Tibial artery (tissue), 4 donors: ENCODE results near the gene CACNA2D2.
A peak's percentile ranks its signal among the peaks of the same experiment; 100 is the strongest.

ENCODE experiments used
- DNase-seq, 2 donors: peaks; one replicate each; pipeline ENCODE4 v3.0.0-alpha.2; 2019
- H3K27ac ChIP-seq, 2 donors: fragments of 200-600 bp; sonication (generic) in 1 of 2; 1 replicate in 1 of 2; 2 replicates in 1 of 2; pipeline ENCODE4 v1.5.1; 2018 to 2019; ENCODE audit warnings: mild to moderate bottlenecking in 1 of 2
- H3K27me3 ChIP-seq, 2 donors: fragments of 200-600 bp; sonication (generic) in 1 of 2; one replicate each; pipeline versions ENCODE4 v1.5.1 to v1.6.0; 2016 to 2019
- H3K36me3 ChIP-seq, 3 donors: fragments of 200-600 bp; sonication (generic) in 2 of 3; one replicate each; pipeline ENCODE4 v1.5.1; 2016 to 2019; ENCODE audit warnings: mild to moderate bottlenecking in 2 of 3
- H3K4me1 ChIP-seq, 4 donors: fragments of 200-600 bp; sonication (generic) in 2 of 4; 1 replicate in 3 of 4; 2 replicates in 1 of 4; pipeline ENCODE4 v1.5.1; 2016 to 2019
- H3K4me3 ChIP-seq, 2 donors: fragments of 200-600 bp; sonication (generic) in 1 of 2; 1 replicate in 1 of 2; 2 replicates in 1 of 2; pipeline ENCODE4 v1.5.1; 2018 to 2019; ENCODE audit warnings: mild to moderate bottlenecking in 2 of 2
- H3K9me3 ChIP-seq, 3 donors: fragments of 200-600 bp; sonication (generic) in 1 of 3; one replicate each; pipeline ENCODE4 v1.5.1; 2016 to 2019
- CTCF ChIP-seq, 2 experiments: fragments of 200-600 bp in 1 of 2; fragments of 450-650 bp in 1 of 2; IDR thresholded peaks; one replicate each; pipeline ENCODE4 v1.5.1; 2017 to 2019; ENCODE audit warnings: antibody characterized with exemption in 2 of 2, mild to moderate bottlenecking in 1 of 2, moderate library complexity in 1 of 2
- intact Hi-C: fragments of 100-400 bp; cut with DNase I; formaldehyde crosslinking; loops from one replicate; pipeline ENCODE4 v1.15.0; 2023; ENCODE audit warnings: low total_unique reads

The CACNA2D2 gene

GRCh38 chr3:50320853-50321335 is 182.5 kb downstream of the CACNA2D2 start:
- Histone ChIP-seq H3K4me3 (peak overlapping the region; percentile 70 to 89), H3K9me3 (no peaks in the 10 kb centered on the region), H3K36me3 (peaks cover 6 to 29% (median 26%) of the 10 kb centered on the region in 3 donors), H3K27ac (peak overlapping the region; percentile 93), H3K27me3 (no peaks in the 10 kb centered on the region), H3K4me1 (peaks cover 0 to 63% (median 30%) of the 10 kb centered on the region in 4 donors)
- DNase-seq = peak; percentile 71 to 87
- peak in 1 of 2 experiments; percentile 5 for TF ChIP-seq CTCF (IDR thresholded peaks at IDR 0.05)
- intact Hi-C loops = loop anchor here (2.0 kb wide), 1 partner anchor 20 kb away; no protein-coding TSS in a partner anchor

GRCh38 chr3:50319894-50320625 is 183.4 kb downstream of the CACNA2D2 start:
- intact Hi-C loops = loop anchor here (2.0 kb wide), 1 partner anchor 19 kb away; no protein-coding TSS in a partner anchor
- DNase-seq = no peak

GRCh38 chr3:50319181-50319893 is 184.1 kb downstream of the CACNA2D2 start:
- Histone ChIP-seq H3K36me3 (peaks cover 0 to 24% (median 18%) of the 10 kb centered on the region in 3 donors), H3K4me3 (peak overlapping the region; percentile 70 to 89), H3K27me3 (no peaks in the 10 kb centered on the region), H3K9me3 (no peaks in the 10 kb centered on the region), H3K4me1 (peaks cover 0 to 58% (median 30%) of the 10 kb centered on the region in 4 donors), H3K27ac (no peak overlapping the region)
- DNase-seq = no peak
- intact Hi-C loops = no loop called here
- no peak for TF ChIP-seq CTCF (IDR thresholded peaks at IDR 0.05)

More at GRCh38 chr3:50319894-50320625, 183.4 kb downstream of the CACNA2D2 start:
- Histone ChIP-seq H3K27ac (peak overlapping the region; percentile 93), H3K27me3 (no peaks in the 10 kb centered on the region), H3K4me1 (peaks cover 0 to 62% (median 30%) of the 10 kb centered on the region in 4 donors), H3K36me3 (peaks cover 0 to 25% (median 20%) of the 10 kb centered on the region in 3 donors), H3K9me3 (no peaks in the 10 kb centered on the region), H3K4me3 (peak overlapping the region; percentile 70 to 89)
- TF ChIP-seq CTCF (IDR thresholded peaks at IDR 0.05) = no peak

- intact Hi-C loops = no loop called here
- Histone ChIP-seq H3K27ac (no peak overlapping the region), H3K4me3 (peak overlapping the region in 1 of 2 donors; percentile 17), H3K4me1 (peaks cover 0 to 57% (median 30%) of the 10 kb centered on the region in 4 donors), H3K27me3 (no peaks in the 10 kb centered on the region), H3K9me3 (no peaks in the 10 kb centered on the region), H3K36me3 (peaks cover 0 to 24% (median 18%) of the 10 kb centered on the region in 3 donors)
- no peak for DNase-seq
- TF ChIP-seq CTCF (IDR thresholded peaks at IDR 0.05) = no peak
Observed at GRCh38 chr3:50318615-50319014, 184.8 kb downstream of the CACNA2D2 start.

- intact Hi-C loops = no loop called here
- no peaks in the 10 kb centered on the region for H3K27me3 ChIP-seq
- H3K36me3 ChIP-seq = peaks cover 0 to 24% (median 18%) of the 10 kb centered on the region in 3 donors
- no peak overlapping the region for H3K4me3 ChIP-seq
- no peak for TF ChIP-seq CTCF (IDR thresholded peaks at IDR 0.05)
- H3K9me3 ChIP-seq = no peaks in the 10 kb centered on the region
- peaks cover 0 to 57% (median 30%) of the 10 kb centered on the region in 4 donors for H3K4me1 ChIP-seq
- no peak overlapping the region for H3K27ac ChIP-seq
- DNase-seq = no peak
Observed at GRCh38 chr3:50318163-50318562, 185.3 kb downstream of the CACNA2D2 start.
